Measurements from ENCODE around the gene SZT2. TPM values are rescaled to one million over a fixed set of nuclear protein-coding genes. Genes with fewer than 3 reads are reported as not detected.
A peak's percentile ranks its signal among the peaks of the same experiment; 100 is the strongest.
"Not testable (repeated sequence)": the region's sequence is repeated elsewhere in the genome, so short reads cannot be mapped to it uniquely, and the experiment has no call there.

SZT2 gene
- total RNA-seq, 6 experiments from 2014 or later = 12.7 to 30.4 (median 19.2) TPM

GRCh38 chr1:43367904-43368645, 21.6 kb upstream of the SZT2 start, which contains the start of gene ELOVL1:
Gene ELOVL1, minus strand, starts transcription at chr1:43368011. Its CDS starts 2,402 bp downstream, at chr1:43365609.
- intact Hi-C loops (cut with DNase I) = no loop called here
- 0% methylated on average over 18 of the region's 58 CpGs for WGBS (ENCODE audit: insufficient coverage, low coverage, low lambda C conversion rate, missing lambda C conversion rate)
- ATAC-seq = peak; percentile 90 to 97 (median 94)

GRCh38 chr1:43368646-43369020, 21.1 kb upstream of the SZT2 start:
- 24% methylated on average over 6 of the region's 6 CpGs for WGBS (ENCODE audit: insufficient coverage, low coverage, low lambda C conversion rate, missing lambda C conversion rate)
- no peaks in the 10 kb centered on the region for H3K27me3 ChIP-seq
- intact Hi-C loops (cut with DNase I) = no loop called here
- H3K27ac ChIP-seq = peak overlapping the region; percentile 61 to 80 (median 66)
- H3K36me3 ChIP-seq = peaks cover 0 to 17% (median 6%) of the 10 kb centered on the region in 4 donors
- DNase-seq (no peak), ATAC-seq (no peak)
- TF ChIP-seq POLR2A (IDR thresholded peaks at IDR 0.05) = no peak
- TF ChIP-seq CTCF (IDR thresholded peaks at IDR 0.05) = no peak
- no peaks in the 10 kb centered on the region for H3K9me3 ChIP-seq
- peak overlapping the region; percentile 63 to 87 (median 71) for H3K4me3 ChIP-seq
- H3K4me1 ChIP-seq = peaks cover 0 to 27% (median 7%) of the 10 kb centered on the region in 4 donors

More at GRCh38 chr1:43367904-43368645, 21.6 kb upstream of the SZT2 start, which contains the start of gene ELOVL1:
- Histone ChIP-seq H3K4me1 (peaks cover 0 to 22% (median 7%) of the 10 kb centered on the region in 4 donors), H3K9me3 (no peaks in the 10 kb centered on the region), H3K27me3 (no peaks in the 10 kb centered on the region), H3K36me3 (peaks cover 0 to 23% (median 8%) of the 10 kb centered on the region in 4 donors), H3K27ac (peak within 1 kb of the TSS; percentile 67 to 90 (median 80)), H3K4me3 (peak within 1 kb of the TSS; percentile 70 to 87 (median 71))
- TF ChIP-seq POLR2A (IDR thresholded peaks at IDR 0.05) = peak; percentile 89
- peak in 1 of 4 donors; percentile 15 for TF ChIP-seq CTCF (IDR thresholded peaks at IDR 0.05)
- DNase-seq = peak; percentile 95 to 96 (median 96)

- ATAC-seq; H3K9me3 ChIP-seq; H3K36me3 ChIP-seq; intact Hi-C loops (cut with DNase I); H3K4me3 ChIP-seq; H3K27me3 ChIP-seq; DNase-seq; H3K27ac ChIP-seq: not testable (repeated sequence)
- 95% methylated on average over 4 of the region's 6 CpGs for WGBS (ENCODE audit: insufficient coverage, low coverage, low lambda C conversion rate, missing lambda C conversion rate)
- H3K4me1 ChIP-seq = peaks cover 0 to 31% (median 7%) of the 10 kb centered on the region in 4 donors
Observed at GRCh38 chr1:43369779-43370178, 19.9 kb upstream of the SZT2 start.

- intact Hi-C loops (cut with DNase I) = no loop called here
- TF ChIP-seq POLR2A (IDR thresholded peaks at IDR 0.05) = no peak
- no peak for TF ChIP-seq CTCF (IDR thresholded peaks at IDR 0.05)
- Histone ChIP-seq H3K9me3 (no peaks in the 10 kb centered on the region), H3K4me1 (peaks cover 0 to 31% (median 7%) of the 10 kb centered on the region in 4 donors), H3K4me3 (no peak overlapping the region), H3K27me3 (no peaks in the 10 kb centered on the region), H3K36me3 (no peaks in the 10 kb centered on the region), H3K27ac (no peak overlapping the region)
- ATAC-seq (no peak), DNase-seq (no peak)
- 89% methylated on average over 4 of the region's 4 CpGs for WGBS (ENCODE audit: insufficient coverage, low coverage, low lambda C conversion rate, missing lambda C conversion rate)
Observed at GRCh38 chr1:43370564-43370963, 19.1 kb upstream of the SZT2 start.

- Histone ChIP-seq H3K27ac (no peak overlapping the region), H3K27me3 (no peaks in the 10 kb centered on the region), H3K4me1 (peaks cover 0 to 25% (median 4%) of the 10 kb centered on the region in 4 donors), H3K9me3 (no peaks in the 10 kb centered on the region), H3K4me3 (no peak overlapping the region), H3K36me3 (no peaks in the 10 kb centered on the region)
- no peak for TF ChIP-seq POLR2A (IDR thresholded peaks at IDR 0.05)
- no peak for TF ChIP-seq CTCF (IDR thresholded peaks at IDR 0.05)
- no peak for DNase-seq
- intact Hi-C loops (cut with DNase I) = no loop called here
- no peak for ATAC-seq
- 100% methylated on average over 5 of the region's 5 CpGs for WGBS (ENCODE audit: insufficient coverage, low coverage, low lambda C conversion rate, missing lambda C conversion rate)
Observed at GRCh38 chr1:43372172-43372571, 17.5 kb upstream of the SZT2 start.

Data from right lobe of liver (tissue), 6 donors.